ENCODE measurements around the gene PAPOLB. TPM values are rescaled to one million over a fixed set of nuclear protein-coding genes. Genes with fewer than 3 reads are reported as not detected.

Gene PAPOLB
- total and polyA plus RNA-seq, 5 donors from 2014 or later = not detected

DNA sequence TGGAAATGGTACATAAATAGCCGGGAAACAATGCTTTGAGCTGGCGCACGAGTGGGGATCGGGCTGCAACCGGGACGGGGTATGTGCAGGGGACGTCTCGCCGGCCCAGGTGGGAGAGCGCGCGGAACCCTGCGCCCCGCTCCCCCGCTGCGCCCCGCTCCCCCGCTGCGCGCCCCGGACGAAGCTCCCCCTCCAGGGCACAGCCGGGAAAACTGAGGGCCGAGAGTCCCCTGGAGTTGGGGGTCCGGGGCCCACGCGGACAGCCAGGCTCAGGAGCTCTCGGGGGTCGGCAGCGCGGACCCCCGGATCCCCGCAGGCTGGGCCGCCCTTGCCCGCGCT, 21.2 kb upstream of the PAPOLB start:
- no peak for DNase-seq
- Mint-ChIP-seq H3K4me3 (peak overlapping the region in 3 of 4 donors; percentile 62 to 73 (median 72)), H3K9me3 (peaks cover 0 to 1% (median 0%) of the 10 kb centered on the region in 7 donors), H3K27me3 (peaks cover 44% of the 10 kb centered on the region), H3K36me3 (no peaks in the 10 kb centered on the region), H3K27ac (no peak overlapping the region), H3K4me1 (peaks cover 0 to 16% (median 9%) of the 10 kb centered on the region in 4 donors)
- H3K36me3 ChIP-seq (ENCODE audit: control insufficient read depth, insufficient read depth, low read length) = no peaks in the 10 kb centered on the region
- H3K27me3 ChIP-seq (ENCODE audit: control insufficient read depth, insufficient read depth, low read length) = peaks cover 9% of the 10 kb centered on the region
- H3K27ac ChIP-seq (ENCODE audit: insufficient read depth, low read length, poor library complexity, severe bottlenecking) = no peak overlapping the region
- H3K9me3 ChIP-seq (ENCODE audit: control insufficient read depth in 2 of 2, low read length in 2 of 2) = no peaks in the 10 kb centered on the region
- no peak overlapping the region for H3K4me3 ChIP-seq (ENCODE audit: low read depth, low read length)
- H3K4me1 ChIP-seq (ENCODE audit: control insufficient read depth, insufficient read depth, low read length, poor library complexity, severe bottlenecking) = peaks cover 11% of the 10 kb centered on the region
- ATAC-seq (ENCODE audit: low read depth in 2 of 2) = no peak

DNA sequence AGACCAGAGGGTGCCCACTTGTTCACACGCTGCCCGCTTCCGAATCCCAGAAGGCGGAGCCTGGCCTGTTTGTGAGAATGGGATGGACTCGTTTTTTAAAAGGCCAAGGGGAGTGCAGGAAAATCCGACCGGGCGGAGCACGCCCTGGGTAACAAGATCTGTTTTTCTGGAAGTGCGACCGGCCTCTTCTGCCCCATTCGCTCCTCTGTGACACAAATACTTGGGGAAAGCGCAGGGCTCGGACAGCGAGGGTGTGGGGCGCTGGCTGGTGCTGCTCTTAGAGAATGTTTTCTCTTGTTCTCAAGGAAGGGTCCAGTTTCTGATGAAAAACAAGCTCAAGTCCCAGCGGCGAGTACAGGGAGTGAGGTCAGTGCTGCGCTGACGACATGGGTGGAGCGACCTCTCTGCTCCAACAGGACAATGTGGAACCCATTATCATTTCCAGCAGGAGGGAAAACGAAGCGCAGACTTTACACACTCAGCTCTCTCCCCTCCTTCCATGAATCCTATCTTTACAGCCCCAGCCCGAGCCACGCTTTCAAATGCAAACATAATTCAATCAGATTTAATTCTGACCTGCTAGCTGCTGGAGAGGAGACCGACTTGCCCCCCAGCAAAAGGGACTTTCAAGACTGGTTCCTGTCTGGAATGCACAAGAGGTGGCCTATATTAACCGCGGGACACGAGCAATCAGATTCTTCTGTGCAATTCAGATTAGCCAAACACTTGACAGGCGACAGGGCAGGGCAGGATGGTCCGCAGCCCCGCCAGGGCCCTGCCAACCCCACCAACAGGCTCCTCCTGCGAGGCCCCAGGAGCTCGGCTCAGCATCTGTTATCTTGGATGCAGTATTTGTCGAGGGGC, 20.6 kb upstream of the PAPOLB start:
- no peaks in the 10 kb centered on the region for H3K36me3 Mint-ChIP-seq
- no peaks in the 10 kb centered on the region for H3K9me3 ChIP-seq (ENCODE audit: control insufficient read depth in 2 of 2, low read length in 2 of 2)
- H3K27ac Mint-ChIP-seq = no peak overlapping the region
- peaks cover 11% of the 10 kb centered on the region for H3K4me1 ChIP-seq (ENCODE audit: control insufficient read depth, insufficient read depth, low read length, poor library complexity, severe bottlenecking)
- H3K9me3 Mint-ChIP-seq = peaks cover 0 to 1% (median 0%) of the 10 kb centered on the region in 7 donors
- H3K27me3 Mint-ChIP-seq = peaks cover 44% of the 10 kb centered on the region
- H3K4me1 Mint-ChIP-seq = peaks cover 0 to 16% (median 9%) of the 10 kb centered on the region in 4 donors
- H3K4me3 Mint-ChIP-seq = peak overlapping the region; percentile 12 to 73 (median 67)
- H3K4me3 ChIP-seq (ENCODE audit: low read depth, low read length) = no peak overlapping the region
- no peaks in the 10 kb centered on the region for H3K36me3 ChIP-seq (ENCODE audit: control insufficient read depth, insufficient read depth, low read length)
- DNase-seq (no peak), ATAC-seq (ENCODE audit: low read depth in 2 of 2) (no peak)
- H3K27ac ChIP-seq (ENCODE audit: insufficient read depth, low read length, poor library complexity, severe bottlenecking) = no peak overlapping the region
- H3K27me3 ChIP-seq (ENCODE audit: control insufficient read depth, insufficient read depth, low read length) = peaks cover 9% of the 10 kb centered on the region

DNA sequence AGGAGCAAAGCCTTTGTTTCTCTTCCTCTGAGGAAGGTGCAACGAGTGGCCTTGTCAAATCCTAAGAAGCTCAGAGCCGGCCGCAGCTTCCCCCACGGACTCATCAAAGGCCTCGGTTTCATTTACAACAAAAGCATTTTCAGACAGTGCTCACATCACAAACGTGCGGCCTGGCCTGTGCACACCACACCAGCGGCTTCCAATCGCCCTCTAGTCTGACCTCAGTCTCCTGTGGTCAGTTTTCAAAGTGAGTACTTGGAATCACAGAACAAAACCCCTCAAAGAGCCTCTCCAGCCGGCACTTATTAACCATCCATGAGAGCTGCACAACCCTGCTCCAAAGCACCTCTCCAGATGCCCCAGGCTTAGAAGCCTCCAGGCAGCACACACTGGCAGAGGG, 18.4 kb upstream of the PAPOLB start:
- Histone ChIP-seq H3K4me3 (ENCODE audit: low read depth, low read length) (no peak overlapping the region), H3K36me3 (ENCODE audit: control insufficient read depth, insufficient read depth, low read length) (no peaks in the 10 kb centered on the region), H3K27ac (ENCODE audit: insufficient read depth, low read length, poor library complexity, severe bottlenecking) (no peak overlapping the region), H3K4me1 (ENCODE audit: control insufficient read depth, insufficient read depth, low read length, poor library complexity, severe bottlenecking) (peaks cover 11% of the 10 kb centered on the region), H3K27me3 (ENCODE audit: control insufficient read depth, insufficient read depth, low read length) (peaks cover 8% of the 10 kb centered on the region), H3K9me3 (ENCODE audit: control insufficient read depth in 2 of 2, low read length in 2 of 2) (no peaks in the 10 kb centered on the region)
- peaks cover 0 to 16% (median 9%) of the 10 kb centered on the region in 4 donors for H3K4me1 Mint-ChIP-seq
- ATAC-seq (ENCODE audit: low read depth in 2 of 2) (no peak), DNase-seq (no peak)
- no peak overlapping the region for H3K27ac Mint-ChIP-seq
- H3K27me3 Mint-ChIP-seq = peaks cover 36% of the 10 kb centered on the region
- H3K36me3 Mint-ChIP-seq = no peaks in the 10 kb centered on the region
- peaks cover 0 to 1% (median 0%) of the 10 kb centered on the region in 7 donors for H3K9me3 Mint-ChIP-seq
- peak overlapping the region in 1 of 4 donors; percentile 4 for H3K4me3 Mint-ChIP-seq

DNA sequence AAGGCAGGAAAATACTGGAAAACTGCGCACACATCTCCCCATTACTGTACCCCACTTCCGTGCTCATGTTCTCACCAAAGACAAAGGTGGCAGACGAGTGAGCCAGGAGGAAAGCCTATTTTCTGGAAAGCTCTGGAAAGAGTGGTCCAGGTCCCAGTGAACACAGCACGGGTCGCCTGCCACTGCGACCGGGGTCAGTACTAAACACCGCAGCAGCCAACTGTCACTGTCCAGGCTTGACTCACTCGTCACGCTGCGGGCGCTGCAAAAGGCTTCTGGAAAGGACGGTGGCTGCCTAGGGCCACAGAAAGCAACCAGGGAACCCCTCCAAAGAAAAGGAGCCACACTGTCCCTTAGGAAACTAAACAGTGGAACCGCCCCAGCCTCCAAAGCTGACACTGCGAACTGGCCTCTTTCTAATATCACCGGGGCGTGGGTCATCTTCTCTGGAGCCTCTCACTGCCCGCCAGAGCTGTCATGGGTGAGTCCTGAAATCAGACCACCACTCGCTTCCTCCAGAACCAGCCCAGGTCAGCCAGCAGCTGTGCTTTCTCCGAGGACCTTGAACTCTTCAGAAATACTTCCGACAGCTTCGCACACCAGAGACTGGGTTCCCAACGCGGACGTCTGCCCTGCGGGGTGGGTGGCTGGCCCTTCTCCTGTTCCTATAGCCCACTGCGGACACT, 17.7 kb upstream of the PAPOLB start:
- Mint-ChIP-seq H3K4me3 (no peak overlapping the region), H3K36me3 (no peaks in the 10 kb centered on the region), H3K27me3 (peaks cover 30% of the 10 kb centered on the region), H3K9me3 (peaks cover 0 to under 1% (median 0%) of the 10 kb centered on the region in 7 donors), H3K4me1 (peaks cover 0 to 16% (median 9%) of the 10 kb centered on the region in 4 donors), H3K27ac (no peak overlapping the region)
- Histone ChIP-seq H3K36me3 (ENCODE audit: control insufficient read depth, insufficient read depth, low read length) (no peaks in the 10 kb centered on the region), H3K9me3 (ENCODE audit: control insufficient read depth in 2 of 2, low read length in 2 of 2) (no peaks in the 10 kb centered on the region), H3K4me1 (ENCODE audit: control insufficient read depth, insufficient read depth, low read length, poor library complexity, severe bottlenecking) (peaks cover 11% of the 10 kb centered on the region), H3K27ac (ENCODE audit: insufficient read depth, low read length, poor library complexity, severe bottlenecking) (no peak overlapping the region), H3K27me3 (ENCODE audit: control insufficient read depth, insufficient read depth, low read length) (peaks cover 6% of the 10 kb centered on the region), H3K4me3 (ENCODE audit: low read depth, low read length) (no peak overlapping the region)
- ATAC-seq (ENCODE audit: low read depth in 2 of 2) = no peak
- DNase-seq = no peak

DNA sequence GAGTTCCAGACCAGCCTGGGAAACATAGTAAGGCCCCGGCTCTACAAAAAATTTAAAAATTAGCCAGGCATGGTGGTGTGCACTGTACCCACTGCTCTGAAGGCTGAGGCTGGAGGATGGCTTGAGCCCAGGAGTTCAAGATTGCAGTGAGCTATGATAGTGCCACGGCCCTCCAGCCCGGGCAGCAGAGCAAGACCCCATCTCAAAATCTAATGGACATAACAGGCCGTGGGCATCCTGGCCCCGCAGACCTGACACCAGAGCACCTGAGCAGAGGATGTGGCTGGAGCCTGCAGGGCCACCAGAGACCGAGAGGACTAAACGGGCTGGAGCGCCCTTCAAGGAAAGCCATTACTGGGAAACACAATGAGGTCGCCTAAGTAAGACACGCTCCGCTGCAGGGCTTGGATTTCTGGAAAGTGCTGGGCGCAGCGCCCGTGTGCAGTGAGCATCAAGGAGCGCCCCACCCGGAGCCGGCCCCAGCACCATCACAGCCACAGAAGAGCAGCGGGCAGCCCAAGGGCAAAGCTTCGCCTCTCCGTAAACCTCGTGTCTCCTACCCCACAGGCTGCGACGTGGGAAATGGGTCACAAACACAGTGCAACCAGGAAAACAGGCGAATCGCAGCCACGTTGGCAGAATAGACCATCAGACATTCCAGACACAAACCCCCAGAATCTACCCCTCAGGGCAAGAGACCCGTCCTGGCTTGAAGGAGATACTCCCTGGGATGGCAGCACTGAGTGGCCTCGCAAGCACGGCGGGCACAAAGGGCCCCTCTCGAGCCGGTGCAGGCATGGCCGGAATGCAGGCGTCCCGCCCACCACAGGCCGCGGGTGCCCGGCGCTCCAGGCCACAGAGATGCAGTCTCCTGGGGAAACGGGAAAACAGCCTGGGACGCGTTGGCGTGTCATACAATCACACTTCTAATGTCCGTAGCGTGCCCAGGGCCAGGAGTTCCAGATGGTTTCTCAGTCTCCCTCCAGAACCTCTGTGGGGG, 16.8 kb upstream of the PAPOLB start:
- H3K4me3 Mint-ChIP-seq = no peak overlapping the region
- H3K4me3 ChIP-seq (ENCODE audit: low read depth, low read length) = no peak overlapping the region
- no peaks in the 10 kb centered on the region for H3K9me3 Mint-ChIP-seq
- H3K27ac Mint-ChIP-seq = no peak overlapping the region
- H3K27me3 ChIP-seq (ENCODE audit: control insufficient read depth, insufficient read depth, low read length) = peaks cover 5% of the 10 kb centered on the region
- ATAC-seq (ENCODE audit: low read depth in 2 of 2) (no peak), DNase-seq (no peak)
- H3K9me3 ChIP-seq (ENCODE audit: control insufficient read depth in 2 of 2, low read length in 2 of 2) = no peaks in the 10 kb centered on the region
- H3K27me3 Mint-ChIP-seq = peaks cover 21% of the 10 kb centered on the region
- H3K27ac ChIP-seq (ENCODE audit: insufficient read depth, low read length, poor library complexity, severe bottlenecking) = no peak overlapping the region
- H3K36me3 ChIP-seq (ENCODE audit: control insufficient read depth, insufficient read depth, low read length) = no peaks in the 10 kb centered on the region
- H3K36me3 Mint-ChIP-seq = no peaks in the 10 kb centered on the region
- peaks cover 8% of the 10 kb centered on the region for H3K4me1 ChIP-seq (ENCODE audit: control insufficient read depth, insufficient read depth, low read length, poor library complexity, severe bottlenecking)
- peaks cover 0 to 12% (median 9%) of the 10 kb centered on the region in 4 donors for H3K4me1 Mint-ChIP-seq

DNA sequence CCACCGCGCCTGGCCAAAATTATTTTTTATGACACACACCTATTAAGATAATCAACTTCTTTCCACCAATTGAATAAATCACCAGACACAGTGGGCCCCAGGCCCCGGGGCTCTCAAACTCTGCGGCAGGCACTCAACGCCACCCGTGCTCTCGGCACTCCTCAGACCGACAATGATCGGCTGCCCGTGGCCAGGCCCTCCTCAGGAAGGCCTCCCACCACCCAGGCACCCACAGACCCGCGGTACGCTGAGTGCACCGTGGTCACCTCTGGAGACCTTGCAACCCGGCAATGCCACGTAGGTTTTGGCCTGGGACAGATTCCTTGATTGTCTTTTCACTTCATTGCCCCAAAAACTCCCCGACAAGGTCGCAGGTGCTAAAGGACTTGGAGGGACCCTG, 14.8 kb upstream of the PAPOLB start:
- Histone ChIP-seq H3K36me3 (ENCODE audit: control insufficient read depth, insufficient read depth, low read length) (no peaks in the 10 kb centered on the region), H3K4me1 (ENCODE audit: control insufficient read depth, insufficient read depth, low read length, poor library complexity, severe bottlenecking) (no peaks in the 10 kb centered on the region), H3K27me3 (ENCODE audit: control insufficient read depth, insufficient read depth, low read length) (no peaks in the 10 kb centered on the region), H3K27ac (ENCODE audit: insufficient read depth, low read length, poor library complexity, severe bottlenecking) (no peak overlapping the region), H3K4me3 (ENCODE audit: low read depth, low read length) (no peak overlapping the region), H3K9me3 (ENCODE audit: control insufficient read depth in 2 of 2, low read length in 2 of 2) (no peaks in the 10 kb centered on the region)
- DNase-seq (no peak), ATAC-seq (ENCODE audit: low read depth in 2 of 2) (no peak)
- Mint-ChIP-seq H3K27ac (no peak overlapping the region), H3K9me3 (no peaks in the 10 kb centered on the region), H3K27me3 (peaks cover 17% of the 10 kb centered on the region), H3K4me3 (no peak overlapping the region), H3K36me3 (no peaks in the 10 kb centered on the region), H3K4me1 (no peaks in the 10 kb centered on the region)

DNA sequence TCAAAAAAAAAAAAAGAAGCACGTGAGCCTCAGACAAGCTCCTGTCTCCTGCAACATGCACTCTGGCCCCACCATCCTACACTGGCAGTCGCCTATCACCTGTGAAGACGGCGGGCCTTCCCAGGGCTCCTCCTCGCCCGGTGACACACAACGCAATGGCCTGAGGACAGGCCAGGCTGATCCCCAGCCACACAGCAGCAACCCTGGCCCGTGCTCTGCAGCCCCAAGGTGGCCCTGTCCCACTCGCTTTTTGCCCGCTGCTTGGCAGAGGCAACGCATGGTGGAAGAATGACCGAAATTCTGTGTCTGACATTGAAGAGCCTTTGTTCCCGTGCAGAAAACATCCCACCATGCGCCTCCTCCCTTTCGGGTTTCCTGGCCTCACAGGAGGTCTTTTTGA, 13.6 kb upstream of the PAPOLB start:
- H3K9me3 ChIP-seq (ENCODE audit: control insufficient read depth in 2 of 2, low read length in 2 of 2) = no peaks in the 10 kb centered on the region
- Mint-ChIP-seq H3K27me3 (peaks cover 22% of the 10 kb centered on the region), H3K4me1 (peaks cover 0 to 2% (median 0%) of the 10 kb centered on the region in 4 donors), H3K36me3 (no peaks in the 10 kb centered on the region), H3K9me3 (no peaks in the 10 kb centered on the region), H3K27ac (no peak overlapping the region), H3K4me3 (no peak overlapping the region)
- H3K36me3 ChIP-seq (ENCODE audit: control insufficient read depth, insufficient read depth, low read length) = no peaks in the 10 kb centered on the region
- DNase-seq (no peak), ATAC-seq (ENCODE audit: low read depth in 2 of 2) (no peak)
- H3K27ac ChIP-seq (ENCODE audit: insufficient read depth, low read length, poor library complexity, severe bottlenecking) = no peak overlapping the region
- no peak overlapping the region for H3K4me3 ChIP-seq (ENCODE audit: low read depth, low read length)
- H3K4me1 ChIP-seq (ENCODE audit: control insufficient read depth, insufficient read depth, low read length, poor library complexity, severe bottlenecking) = no peaks in the 10 kb centered on the region
- H3K27me3 ChIP-seq (ENCODE audit: control insufficient read depth, insufficient read depth, low read length) = no peaks in the 10 kb centered on the region

Measured in CD4-positive, CD25-positive, alpha-beta regulatory T cell (primary cell).